M059J (cell line): Measurements from ENCODE around the gene SLC36A3. TPM values are rescaled to one million over a fixed set of nuclear protein-coding genes. Genes with fewer than 3 reads are reported as not detected.
A peak's percentile ranks its signal among the peaks of the same experiment; 100 is the strongest.
"Not testable (repeated sequence)": the region's sequence is repeated elsewhere in the genome, so short reads cannot be mapped to it uniquely, and the experiment has no call there.

ENCODE experiments used
- DNase-seq: peaks from one replicate; pipeline ENCODE4 v3.0.0-alpha.2; 2012; ENCODE audit warnings: low read depth
- total RNA-seq: library from RNA; depleted of rRNA; stranded (reverse); fragments of >200 nt; shearing (Covaris generic); gene quantifications from 2 replicates; pipeline ENCODE4 v1.2.3, GENCODE V29; 2014

SLC36A3 gene
- total RNA-seq, 1 experiment from 2014 or later, result not detected

- DNase-seq, result no peak
Measured at GRCh38 chr5:151259931-151260330, 43.6 kb downstream of the SLC36A3 start.

- no peak for DNase-seq
Measured at GRCh38 chr5:151258816-151259215, 44.8 kb downstream of the SLC36A3 start.

- no peak for DNase-seq
Measured at GRCh38 chr5:151258201-151258611, 45.4 kb downstream of the SLC36A3 start.

- peak; percentile 80 for DNase-seq
Measured at GRCh38 chr5:151257731-151258181, 45.8 kb downstream of the SLC36A3 start.

GRCh38 chr5:151255621-151256286, 47.8 kb downstream of the SLC36A3 start:
- no peak for DNase-seq

GRCh38 chr5:151254990-151255389, 48.6 kb downstream of the SLC36A3 start:
- DNase-seq, result not testable (repeated sequence)

- DNase-seq, result no peak
Measured at GRCh38 chr5:151254556-151254955, 49.0 kb downstream of the SLC36A3 start.

GRCh38 chr5:151253605-151253950, 50.0 kb downstream of the SLC36A3 start:
- no peak for DNase-seq

- peak; percentile 99 for DNase-seq
Measured at GRCh38 chr5:151252762-151253604, 50.6 kb downstream of the SLC36A3 start, which contains the start of gene GM2A. Gene GM2A (plus strand): TSS chr5:151253185. CDS start chr5:151253217, 32 bp downstream.

- no peak for DNase-seq
Measured at GRCh38 chr5:151251621-151252020, 51.9 kb downstream of the SLC36A3 start.

- no peak for DNase-seq
Measured at GRCh38 chr5:151251001-151251551, 52.5 kb downstream of the SLC36A3 start.

- DNase-seq, result no peak
Measured at GRCh38 chr5:151250346-151251000, 53.1 kb downstream of the SLC36A3 start.

- no peak for DNase-seq
Measured at GRCh38 chr5:151249281-151249680, 54.3 kb downstream of the SLC36A3 start.

- DNase-seq, result no peak
Measured at GRCh38 chr5:151248651-151249050, 54.9 kb downstream of the SLC36A3 start.

GRCh38 chr5:151245680-151246219, 57.8 kb downstream of the SLC36A3 start:
- DNase-seq, result no peak

GRCh38 chr5:151244206-151244605, 59.4 kb downstream of the SLC36A3 start:
- no peak for DNase-seq

GRCh38 chr5:151243564-151243963, 60.0 kb downstream of the SLC36A3 start:
- DNase-seq, result no peak

GRCh38 chr5:151243127-151243526, 60.4 kb downstream of the SLC36A3 start:
- no peak for DNase-seq

- DNase-seq, result no peak
Measured at GRCh38 chr5:151240924-151241635, 62.5 kb downstream of the SLC36A3 start.

GRCh38 chr5:151240268-151240835, 63.2 kb downstream of the SLC36A3 start:
- not testable (repeated sequence) for DNase-seq
